Measurements from ENCODE around the gene GSTO1. TPM values are rescaled to one million over a fixed set of nuclear protein-coding genes. Genes with fewer than 3 reads are reported as not detected.
"Not testable (repeated sequence)": the region's sequence is repeated elsewhere in the genome, so short reads cannot be mapped to it uniquely, and the experiment has no call there.

Gene GSTO1
- total RNA-seq, 1 donor from 2014 or later, result 195 TPM

- no peak for DNase-seq (ENCODE audit: low read depth)
- no peak for TF ChIP-seq CTCF (conservative IDR thresholded peaks at IDR 0.05; ENCODE audit: low read depth, low read length)
- no peak overlapping the region for H3K4me3 ChIP-seq (ENCODE audit: low read depth, low read length)
These were observed 18.9 kb upstream of the GSTO1 start for GRCh38 chr10:104235801-104236200.

- H3K4me3 ChIP-seq (ENCODE audit: low read depth, low read length), result no peak overlapping the region
- no peak for TF ChIP-seq CTCF (conservative IDR thresholded peaks at IDR 0.05; ENCODE audit: low read depth, low read length)
These were observed 14.6 kb upstream of the GSTO1 start for GRCh38 chr10:104240078-104240477.

GRCh38 chr10:104242545-104242944 lies 12.1 kb upstream of the GSTO1 start:
- TF ChIP-seq CTCF (conservative IDR thresholded peaks at IDR 0.05; ENCODE audit: low read depth, low read length), result no peak
- DNase-seq (ENCODE audit: low read depth), result no peak
- no peak overlapping the region for H3K4me3 ChIP-seq (ENCODE audit: low read depth, low read length)

More at GRCh38 chr10:104240078-104240477, 14.6 kb upstream of the GSTO1 start:
- DNase-seq (ENCODE audit: low read depth), result no peak

- DNase-seq (ENCODE audit: low read depth); H3K4me3 ChIP-seq (ENCODE audit: low read depth, low read length): not testable (repeated sequence)
These were observed 11.7 kb upstream of the GSTO1 start for GRCh38 chr10:104243009-104243408.

- no peak overlapping the region for H3K4me3 ChIP-seq (ENCODE audit: low read depth, low read length)
- no peak for DNase-seq (ENCODE audit: low read depth)
- TF ChIP-seq CTCF (conservative IDR thresholded peaks at IDR 0.05; ENCODE audit: low read depth, low read length), result no peak
These were observed 11.2 kb upstream of the GSTO1 start for GRCh38 chr10:104243512-104243911.

- no peak for DNase-seq (ENCODE audit: low read depth)
- TF ChIP-seq CTCF (conservative IDR thresholded peaks at IDR 0.05; ENCODE audit: low read depth, low read length), result no peak
- H3K4me3 ChIP-seq (ENCODE audit: low read depth, low read length), result no peak overlapping the region
These were observed 9.5 kb upstream of the GSTO1 start for GRCh38 chr10:104245066-104245632.

GRCh38 chr10:104246976-104247375 lies 7.7 kb upstream of the GSTO1 start:
- TF ChIP-seq CTCF (conservative IDR thresholded peaks at IDR 0.05; ENCODE audit: low read depth, low read length), result no peak
- no peak for DNase-seq (ENCODE audit: low read depth)

More at GRCh38 chr10:104246976-104247375, 7.7 kb upstream of the GSTO1 start:
- no peak overlapping the region for H3K4me3 ChIP-seq (ENCODE audit: low read depth, low read length)
